Right renal pelvis (tissue), 4 donors: Measurements from ENCODE around the gene BICRA. TPM values are rescaled to one million over a fixed set of nuclear protein-coding genes. Genes with fewer than 3 reads are reported as not detected.
"Not testable (repeated sequence)": the region's sequence is repeated elsewhere in the genome, so short reads cannot be mapped to it uniquely, and the experiment has no call there.

Experiments used
- DNase-seq, 4 donors: peaks; one replicate each; pipeline ENCODE4 v3.0.0-alpha.2; 2013; ENCODE audit warnings: low read depth in 4 of 4, low spot score in 3 of 4, missing footprints in 1 of 4
- polyA plus RNA-seq, 4 donors: library from polyadenylated mRNA; unstranded; fragments of 120-200 nt; gene quantifications; one replicate each; pipeline ENCODE4 v1.2.1, GENCODE V29; 2013; ENCODE audit not compliant: insufficient read length in 4 of 4

Gene BICRA
- polyA plus RNA-seq, 4 donors = 10.7 to 15.2 (median 12.5) TPM

- no peak for DNase-seq
These were observed 126.2 kb downstream of the BICRA start for GRCh38 chr19:47735131-47735530.

DNA sequence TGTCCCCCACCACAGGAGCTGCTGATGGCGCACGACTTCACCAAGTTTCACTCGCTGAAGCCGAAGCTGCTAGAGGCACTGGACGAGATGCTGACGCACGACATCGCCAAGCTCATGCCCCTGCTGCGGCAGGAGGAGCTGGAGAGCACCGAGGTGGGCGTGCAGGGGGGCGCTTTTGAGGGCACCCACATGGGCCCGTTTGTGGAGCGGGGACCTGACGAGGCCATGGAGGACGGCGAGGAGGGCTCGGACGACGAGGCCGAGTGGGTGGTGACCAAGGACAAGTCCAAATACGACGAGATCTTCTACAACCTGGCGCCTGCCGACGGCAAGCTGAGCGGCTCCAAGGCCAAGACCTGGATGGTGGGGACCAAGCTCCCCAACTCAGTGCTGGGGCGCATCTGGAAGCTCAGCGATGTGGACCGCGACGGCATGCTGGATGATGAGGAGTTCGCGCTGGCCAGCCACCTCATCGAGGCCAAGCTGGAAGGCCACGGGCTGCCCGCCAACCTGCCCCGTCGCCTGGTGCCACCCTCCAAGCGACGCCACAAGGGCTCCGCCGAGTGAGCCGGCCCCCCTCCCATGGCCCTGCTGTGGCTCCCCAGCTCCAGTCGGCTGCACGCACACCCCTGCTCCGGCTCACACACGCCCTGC lies 132.1 kb downstream of the BICRA start:
- DNase-seq = no peak

DNA sequence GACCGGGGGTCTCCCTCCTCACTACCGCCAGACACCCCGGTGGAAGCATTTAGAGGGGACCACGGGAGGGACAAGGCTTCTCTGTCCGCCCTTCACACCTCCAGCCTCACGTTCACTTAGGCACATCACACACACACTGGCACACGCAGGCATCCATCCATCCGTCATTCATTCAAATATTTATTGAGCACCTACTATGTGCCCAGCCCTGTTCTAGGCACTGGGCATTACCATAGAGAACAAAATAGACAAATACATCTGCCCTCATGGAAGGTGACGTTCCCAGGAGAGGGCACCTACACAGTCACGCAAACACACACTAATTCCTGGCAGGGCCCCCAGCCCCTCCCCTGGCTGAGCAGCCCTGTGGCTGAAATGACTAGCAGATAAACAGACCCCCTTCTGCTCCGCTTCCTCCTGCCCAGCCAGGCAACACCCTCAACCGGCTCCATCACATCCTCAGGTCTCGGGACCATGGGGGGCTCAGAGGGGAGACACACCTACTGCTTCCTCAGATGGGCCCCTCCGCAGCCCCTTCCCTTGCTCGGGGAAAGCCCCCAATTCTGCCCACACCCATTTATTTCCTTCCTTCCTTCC lies 132.7 kb downstream of the BICRA start:
- DNase-seq = no peak

DNA sequence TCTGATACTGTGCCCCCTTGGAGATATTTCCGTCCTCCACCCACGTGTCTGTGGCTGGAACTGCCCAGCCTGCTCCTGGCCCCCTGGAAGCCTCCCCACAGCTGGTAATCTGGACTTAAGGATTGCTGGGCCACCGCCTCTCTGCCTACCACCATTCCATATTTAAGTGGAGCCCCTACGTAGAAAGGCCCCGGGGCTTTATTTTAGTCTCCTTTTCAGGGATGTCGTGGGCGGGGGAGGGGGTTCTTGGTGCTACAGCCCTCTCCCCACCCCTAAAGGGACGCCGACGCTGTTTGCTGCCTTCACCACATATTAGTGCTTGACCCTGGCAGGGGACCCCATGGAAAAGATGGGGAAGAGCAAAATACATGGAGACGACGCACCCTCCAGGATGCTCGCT lies 133.7 kb downstream of the BICRA start:
- DNase-seq = no peak

GRCh38 chr19:47745010-47745901 lies 136.3 kb downstream of the BICRA start, which contains the start of gene NOP53:
TSS of gene NOP53 (plus strand) at chr19:47745546. CDS start at chr19:47745560, 14 bp downstream.
- peak; percentile 93 to 94 (median 93) for DNase-seq

GRCh38 chr19:47746129-47746528 lies 137.2 kb downstream of the BICRA start:
- not testable (repeated sequence) for DNase-seq

- no peak for DNase-seq
These were observed 140.4 kb downstream of the BICRA start for GRCh38 chr19:47749326-47749725.

- DNase-seq = no peak
These were observed 141.8 kb downstream of the BICRA start for GRCh38 chr19:47750752-47751151.

GRCh38 chr19:47752440-47753211 lies 143.7 kb downstream of the BICRA start:
- no peak for DNase-seq

Other genes with a start within 250 kb of the BICRA start
- 10 to 100 TPM; 18.6 to 28.0 (median 20.1) TPM for gene MEIS3, start 189.6 kb upstream of the BICRA start, polyA plus RNA-seq
- gene SLC8A2, start 137.2 kb upstream of the BICRA start, polyA plus RNA-seq = under 1 TPM in 3 of 4 donors, not detected in 1; 0.06 to 0.25 (median 0.20) TPM
- gene KPTN, start 124.9 kb upstream of the BICRA start, polyA plus RNA-seq = 10 to 100 TPM; 10.9 to 12.8 (median 11.6) TPM
- 100 to 1,000 TPM; 155 to 167 (median 163) TPM for gene NAPA, start 94.1 kb upstream of the BICRA start, polyA plus RNA-seq
- gene ZNF541, start 36.0 kb upstream of the BICRA start, polyA plus RNA-seq = under 1 TPM; 0.18 to 0.26 (median 0.20) TPM
- gene EHD2, start 104.3 kb downstream of the BICRA start, polyA plus RNA-seq = 10 to 100 TPM; 30.6 to 40.0 (median 34.9) TPM
- 100 to 1,000 TPM; 346 to 460 (median 376) TPM for gene NOP53, start 136.4 kb downstream of the BICRA start, polyA plus RNA-seq
- 100 to 1,000 TPM; 133 to 161 (median 144) TPM for gene SELENOW, start 169.6 kb downstream of the BICRA start, polyA plus RNA-seq
- gene TPRX1, start 195.4 kb downstream of the BICRA start, polyA plus RNA-seq = not detected
- gene CRX, start 212.8 kb downstream of the BICRA start, polyA plus RNA-seq = under 1 TPM in 2 of 4 donors, not detected in 2; 0.14 to 0.18 TPM